HG03108 (cell line): ENCODE measurements around the gene MSANTD1.
A peak's percentile ranks its signal among the peaks of the same experiment; 100 is the strongest.
"Not testable (repeated sequence)": the region's sequence is repeated elsewhere in the genome, so short reads cannot be mapped to it uniquely, and the experiment has no call there.

Experiments
- ATAC-seq: cut with Tn5 transposase; IDR thresholded peaks from one replicate; pipeline ENCODE4 v1.9.1; 2021; ENCODE audit warnings: moderate library complexity; ENCODE audit not compliant: unreplicated experiment

The MSANTD1 gene

DNA sequence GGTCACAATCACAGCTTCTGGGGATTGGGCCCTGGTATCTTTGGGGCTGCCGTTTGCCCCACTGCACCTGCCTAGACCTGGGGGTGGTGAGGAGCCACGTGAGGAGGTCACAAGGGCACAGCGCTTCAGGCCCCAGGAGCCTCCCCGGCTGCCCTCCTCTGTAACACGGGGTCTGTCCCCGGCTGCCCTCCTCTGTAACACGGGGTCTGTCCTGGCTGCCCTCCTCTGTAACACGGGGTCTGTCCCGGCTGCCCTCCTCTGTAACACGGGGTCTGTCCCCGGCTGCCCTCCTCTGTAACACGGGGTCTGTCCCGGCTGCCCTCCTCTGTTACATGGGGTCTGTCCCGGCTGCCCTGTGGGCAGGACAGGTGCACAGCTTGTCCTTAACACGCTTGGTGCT lies 51.9 kb downstream of the MSANTD1 start:
- not testable (repeated sequence) for ATAC-seq

DNA sequence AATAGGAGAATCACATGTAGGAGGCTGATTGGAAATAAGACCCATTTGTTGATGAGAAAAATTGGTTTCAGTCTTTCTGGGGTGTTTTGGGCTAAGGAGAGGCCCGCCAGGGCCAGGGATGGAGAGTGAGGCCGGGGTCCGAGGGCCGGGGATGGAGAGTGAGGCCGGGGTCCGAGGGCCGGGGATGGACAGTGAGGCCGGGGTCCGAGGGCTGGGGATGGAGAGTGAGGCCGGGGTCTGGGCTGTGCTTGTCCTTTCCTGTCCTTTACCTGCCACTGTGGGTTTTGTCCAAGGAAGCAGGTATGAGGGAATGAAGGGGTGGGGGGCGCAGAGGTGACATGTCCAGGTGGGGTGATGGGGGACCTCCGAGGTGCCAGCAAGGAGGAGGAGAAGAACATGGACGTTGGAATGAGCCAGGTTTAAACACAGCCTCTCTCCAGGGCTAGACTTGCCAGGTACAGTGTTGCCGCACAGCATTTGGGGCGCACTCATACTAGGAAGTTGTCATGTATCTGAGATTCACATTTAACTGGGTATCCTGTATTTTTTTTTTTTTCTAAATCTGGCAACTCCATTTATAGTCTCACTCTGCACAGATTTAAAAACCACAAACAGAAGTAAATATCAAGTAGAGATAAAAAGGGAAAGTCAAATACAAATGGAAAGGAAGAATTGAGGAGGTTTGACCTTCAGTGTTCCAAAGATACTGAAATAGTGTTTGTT lies 52.7 kb downstream of the MSANTD1 start:
- ATAC-seq: no peak

DNA sequence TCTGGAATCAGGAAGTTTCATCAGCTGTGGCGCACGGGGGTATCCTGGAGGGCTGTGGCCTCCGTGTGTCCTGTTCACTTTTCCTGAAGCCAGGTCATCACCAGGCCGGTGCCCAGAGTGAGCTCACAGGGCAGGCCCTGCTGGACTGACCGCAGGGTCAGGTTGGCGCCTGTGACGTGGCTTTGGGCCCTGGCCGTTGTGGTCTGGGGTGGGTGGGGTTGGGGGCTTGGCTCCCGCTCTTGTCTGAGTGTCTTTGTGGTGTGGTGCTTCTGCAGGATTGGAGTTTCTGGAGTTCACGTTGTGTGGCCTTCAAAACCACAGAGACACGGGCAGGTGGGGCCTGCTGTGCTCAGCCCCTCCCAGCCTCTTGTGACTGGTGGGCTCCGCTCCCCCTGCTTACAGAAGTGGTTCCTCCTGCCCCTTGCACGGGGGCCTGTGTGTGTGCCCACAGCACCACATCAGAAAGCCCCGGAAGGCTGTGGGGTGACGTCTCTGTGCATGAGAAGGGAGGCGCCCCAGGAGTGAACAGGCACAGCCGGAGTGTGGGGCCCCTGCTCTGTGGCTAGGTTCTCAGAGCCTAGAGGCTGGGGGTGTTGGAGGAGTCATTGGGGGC lies 53.3 kb downstream of the MSANTD1 start:
- peak; percentile 58 for ATAC-seq

GRCh38 chr4:3302786-3303564 lies 54.0 kb downstream of the MSANTD1 start:
- ATAC-seq: no peak

DNA sequence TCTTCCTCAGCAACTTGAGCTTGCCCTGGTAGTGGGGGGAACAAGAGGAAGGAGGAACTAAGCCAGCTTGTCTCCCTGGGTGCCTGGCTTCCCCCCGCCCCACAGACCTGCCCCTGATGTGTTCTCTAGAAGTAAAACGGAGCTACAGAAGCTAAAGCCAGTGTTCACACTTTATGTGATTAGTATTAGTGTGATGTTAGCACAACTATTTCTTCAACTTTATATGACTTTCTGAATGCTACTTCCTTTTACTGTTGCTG lies 54.5 kb downstream of the MSANTD1 start:
- ATAC-seq: no peak

GRCh38 chr4:3303923-3304710 lies 55.2 kb downstream of the MSANTD1 start:
- ATAC-seq: no peak

DNA sequence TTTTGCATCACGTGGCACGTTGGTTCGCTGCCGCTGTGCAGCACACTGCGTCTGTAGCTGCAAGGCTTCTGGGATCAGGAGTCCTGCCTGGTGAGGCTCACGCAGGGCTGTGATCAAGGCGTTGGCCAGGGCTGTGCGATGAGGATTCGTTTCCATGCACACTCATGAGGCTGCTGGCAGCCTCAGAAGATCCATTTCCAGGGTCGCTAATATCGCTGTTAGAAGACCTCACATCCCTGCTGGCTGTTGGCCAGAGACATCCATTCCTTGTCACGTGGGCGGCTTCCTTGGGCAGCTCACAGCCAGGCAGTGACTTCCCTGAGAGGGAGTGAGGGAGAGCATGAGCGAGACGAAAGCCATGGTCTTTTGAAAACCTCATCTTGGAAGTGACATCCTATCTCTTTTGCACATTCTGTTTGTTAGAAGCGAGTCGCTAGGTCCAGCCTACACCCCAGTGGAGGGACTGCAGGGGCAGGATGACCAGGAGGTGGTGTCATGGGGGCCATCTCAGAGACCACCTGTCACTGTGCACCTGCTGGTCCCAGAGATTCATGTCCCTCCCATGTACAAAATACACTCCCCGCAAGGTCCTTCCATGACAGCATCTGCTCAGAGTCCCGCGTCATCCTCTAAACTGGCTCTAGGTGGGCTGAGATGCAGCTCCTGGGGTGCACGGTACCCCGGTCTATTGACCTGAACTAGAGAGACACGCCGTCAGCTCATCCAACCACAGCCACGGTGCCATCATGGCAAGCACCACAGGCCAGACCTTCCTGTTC lies 56.1 kb downstream of the MSANTD1 start:
- ATAC-seq: no peak

DNA sequence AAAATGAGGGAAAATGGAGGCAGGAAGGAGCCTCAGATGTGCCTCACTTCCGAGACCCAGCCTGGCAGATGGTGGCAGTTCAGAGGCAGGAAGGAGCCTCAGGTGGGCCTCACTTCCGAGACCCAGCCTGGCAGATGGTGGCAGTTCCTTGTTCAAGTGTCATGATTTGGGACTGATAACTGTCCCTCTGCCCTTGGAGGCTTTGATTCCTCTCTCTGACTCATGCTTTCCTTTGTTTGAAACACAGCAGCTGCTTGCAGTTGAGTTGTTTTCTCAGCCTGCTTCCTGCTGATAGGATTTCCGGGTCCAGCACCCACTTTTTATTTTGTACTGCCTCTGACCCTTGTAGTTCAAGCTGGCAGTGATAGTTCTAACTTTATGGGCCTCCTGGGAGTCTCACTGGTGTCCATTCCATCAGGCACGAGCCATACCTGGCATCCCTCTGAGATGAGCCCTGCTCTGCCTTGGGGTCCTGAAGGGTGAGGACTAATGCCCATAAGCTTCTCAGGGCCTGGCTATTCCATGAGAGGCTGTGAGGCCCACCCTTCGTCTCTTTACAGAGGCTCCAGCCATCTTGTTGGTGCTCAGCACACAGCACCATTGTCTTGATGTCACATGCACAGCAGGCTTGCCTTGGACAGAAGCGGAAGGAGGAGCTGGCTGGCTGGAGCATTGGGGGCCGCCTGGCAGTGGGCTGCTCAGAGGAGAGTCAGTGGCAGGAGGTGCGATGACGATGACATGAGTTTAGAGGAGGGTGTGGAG lies 56.8 kb downstream of the MSANTD1 start:
- ATAC-seq: no peak
